AG04449 (cell line): ENCODE data around the gene GZMA.

Experiments used
- CTCF ChIA-PET: fragments of 350-600 bp; formaldehyde crosslinking; extraction: SDS; loops from one replicate; lab custom pipeline; 2021; ENCODE audit warnings: antibody characterized with exemption; lab: Yijun Ruan, JAX
- POLR2A ChIA-PET: fragments of 400-600, 350-600 bp; formaldehyde crosslinking; extraction: SDS; loops from one replicate; lab custom pipeline; 2020; ENCODE audit warnings: antibody characterized with exemption, inconsistent platforms; lab: Yijun Ruan, JAX
- DNase-seq: peaks from one replicate; pipeline ENCODE4 v3.0.0-alpha.2; 2010; ENCODE audit warnings: low read depth, low spot score
- H3K4me3 ChIP-seq: 2 replicates; pipeline ENCODE4 v1.5.1; 2011; ENCODE audit warnings: low read depth, mild to moderate bottlenecking, control low read depth, low read length
- CTCF ChIP-seq: IDR thresholded peaks from one replicate; pipeline ENCODE4 v1.5.1; 2011; ENCODE audit warnings: mild to moderate bottlenecking, moderate library complexity, low read length, control low read depth, inconsistent platforms; ENCODE audit not compliant: insufficient read depth; ENCODE audit errors: missing control alignments

Gene GZMA

GRCh38 chr5:55108661-55109060 is 6.2 kb downstream of the GZMA start:
- CTCF ChIA-PET, result interaction anchor here (1.3 to 1.9 kb wide), 3 partner anchors 37 to 204 kb away, joined by 4 to 9 read pairs (median 4); no protein-coding TSS in a partner anchor
- POLR2A ChIA-PET, result no interaction called here
- no peak overlapping the region for H3K4me3 ChIP-seq
- no peak for DNase-seq
- no peak for TF ChIP-seq CTCF

DNA sequence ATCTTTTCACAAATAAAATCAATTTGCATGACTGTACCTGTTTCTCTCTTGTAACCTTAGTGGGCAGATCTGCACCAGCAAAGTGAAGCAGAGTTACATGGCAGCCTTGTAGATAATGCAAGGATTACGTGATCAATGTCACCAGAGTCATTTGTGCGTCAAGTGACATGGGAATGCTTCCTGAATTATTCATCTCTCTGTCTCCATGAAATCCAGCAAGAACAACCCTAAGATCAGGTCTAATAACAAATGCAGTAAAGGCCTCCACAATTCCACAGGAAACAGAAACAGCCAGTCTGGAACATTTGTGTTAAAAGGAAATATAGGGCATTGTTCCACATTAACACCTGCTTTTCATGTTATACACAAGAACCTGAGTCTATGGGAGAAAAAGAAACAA is 7.8 kb downstream of the GZMA start:
- no peak for TF ChIP-seq CTCF
- no peak for DNase-seq
- CTCF ChIA-PET, result no interaction called here
- POLR2A ChIA-PET, result no interaction called here
- no peak overlapping the region for H3K4me3 ChIP-seq

DNA sequence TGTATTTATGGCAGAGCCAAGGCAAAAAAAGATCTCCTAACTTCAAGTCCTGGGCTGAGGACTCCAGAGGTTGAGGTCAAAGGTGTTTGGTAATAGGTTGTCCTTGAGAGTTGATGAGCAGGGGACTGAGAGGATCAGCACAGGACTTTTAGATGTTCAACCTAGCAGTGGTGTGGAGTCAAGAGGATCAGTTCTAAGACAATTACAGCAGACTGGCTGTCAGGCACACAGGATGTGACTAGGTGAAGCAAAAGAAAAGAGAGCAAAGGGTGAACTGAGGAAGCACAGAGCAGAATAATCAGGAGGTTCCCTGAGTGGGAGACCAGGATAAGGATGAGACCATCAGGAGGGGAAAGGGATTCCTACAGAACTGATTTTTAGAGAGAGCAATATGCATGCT is 10.9 kb downstream of the GZMA start:
- no peak overlapping the region for H3K4me3 ChIP-seq
- CTCF ChIA-PET, result interaction anchor here (1.2 kb wide), 1 partner anchor 169 kb away, joined by 3 read pairs; no protein-coding TSS in a partner anchor
- no peak for TF ChIP-seq CTCF
- DNase-seq, result no peak
- POLR2A ChIA-PET, result no interaction called here

DNA sequence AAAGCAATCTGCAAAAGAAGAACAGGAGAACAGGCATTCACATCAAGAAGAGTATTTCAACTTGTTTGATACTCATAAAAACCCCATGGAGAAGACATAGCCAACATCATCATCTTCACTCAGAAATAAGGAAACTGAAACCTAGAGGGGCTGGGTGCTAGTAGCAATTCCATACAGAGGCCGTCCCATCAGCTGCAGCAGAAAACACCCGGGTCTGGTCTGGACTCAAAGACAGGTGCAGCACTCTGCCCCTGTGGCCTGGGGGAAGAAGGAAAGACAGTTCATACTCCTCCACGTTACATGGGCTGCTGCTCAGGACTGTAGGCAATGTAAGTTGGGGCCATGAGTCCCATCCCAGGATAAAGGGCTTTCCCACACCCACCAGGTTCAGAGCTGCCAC is 11.6 kb downstream of the GZMA start:
- POLR2A ChIA-PET, result no interaction called here
- no peak for DNase-seq
- TF ChIP-seq CTCF, result no peak
- CTCF ChIA-PET, result interaction anchor here (1.2 kb wide), 1 partner anchor 170 kb away, joined by 3 read pairs; no protein-coding TSS in a partner anchor
- no peak overlapping the region for H3K4me3 ChIP-seq

GRCh38 chr5:55123365-55123764 is 20.9 kb downstream of the GZMA start:
- ChIA-PET CTCF (interaction anchor here (2.1 kb wide), 1 partner anchor 179 kb away, joined by 5 read pairs; no protein-coding TSS in a partner anchor), POLR2A (no interaction called here)
- TF ChIP-seq CTCF, result no peak
- no peak for DNase-seq
- no peak overlapping the region for H3K4me3 ChIP-seq

DNA sequence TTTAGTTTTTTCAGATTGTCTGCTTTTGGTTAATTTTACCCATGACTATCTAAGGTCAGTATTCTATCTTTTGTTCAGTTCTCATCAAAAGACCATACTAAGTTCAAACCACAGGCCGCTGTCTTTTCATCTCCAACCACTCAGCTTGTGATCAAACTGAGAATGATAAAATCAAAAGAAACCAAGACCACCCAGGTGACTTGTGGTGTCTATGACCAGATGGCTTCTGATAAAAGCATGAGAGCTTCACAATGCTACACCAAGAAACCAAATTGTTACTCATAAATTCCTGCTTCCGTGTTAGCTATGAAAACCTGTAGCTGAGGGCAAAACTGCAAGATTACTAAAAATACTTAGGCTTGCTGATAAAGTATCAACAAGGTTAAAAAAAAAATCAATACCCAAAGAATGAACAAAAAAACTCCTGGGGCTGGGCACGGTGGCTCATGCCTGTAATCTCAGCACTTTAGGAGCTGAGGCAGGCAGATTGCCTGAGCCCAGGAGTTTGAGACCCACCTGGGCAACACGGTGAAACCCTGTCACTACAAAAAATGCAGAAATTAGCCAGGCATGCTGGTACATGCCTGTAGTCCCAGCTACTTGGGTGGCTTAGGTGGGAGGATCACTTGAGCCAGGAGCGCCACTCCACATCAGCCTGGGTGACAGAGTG is 31.7 kb downstream of the GZMA start:
- TF ChIP-seq CTCF, result no peak
- DNase-seq, result no peak
- POLR2A ChIA-PET, result no interaction called here
- CTCF ChIA-PET, result interaction anchor here (1.0 to 3.9 kb wide), 5 partner anchors 12 to 229 kb away, joined by 4 to 18 read pairs (median 5); no protein-coding TSS in a partner anchor
- H3K4me3 ChIP-seq, result no peak overlapping the region
